ENCODE results near the gene INPP1.

INPP1 gene

DNA sequence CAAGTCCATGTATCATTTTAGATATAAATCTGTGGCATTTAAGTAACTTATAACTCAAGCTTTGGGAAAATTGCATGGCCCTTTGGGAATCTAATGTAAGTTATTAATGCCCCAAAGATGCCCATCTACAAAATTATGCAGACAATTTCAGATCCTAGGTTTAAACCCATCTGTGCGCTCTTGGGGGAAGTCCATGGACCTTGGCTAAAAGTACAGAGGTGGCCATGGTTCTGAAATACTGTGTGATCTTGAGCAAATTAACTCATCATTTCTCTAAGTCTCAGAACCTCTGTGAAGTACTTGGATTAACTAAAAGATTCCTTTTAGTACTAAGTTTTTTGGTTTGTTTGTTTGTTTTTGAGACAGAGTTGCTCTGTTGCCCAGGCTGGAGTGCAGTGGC is 19.5 kb downstream of the INPP1 start:
- no peak for DNase-seq (ENCODE audit: low read depth)

DNA sequence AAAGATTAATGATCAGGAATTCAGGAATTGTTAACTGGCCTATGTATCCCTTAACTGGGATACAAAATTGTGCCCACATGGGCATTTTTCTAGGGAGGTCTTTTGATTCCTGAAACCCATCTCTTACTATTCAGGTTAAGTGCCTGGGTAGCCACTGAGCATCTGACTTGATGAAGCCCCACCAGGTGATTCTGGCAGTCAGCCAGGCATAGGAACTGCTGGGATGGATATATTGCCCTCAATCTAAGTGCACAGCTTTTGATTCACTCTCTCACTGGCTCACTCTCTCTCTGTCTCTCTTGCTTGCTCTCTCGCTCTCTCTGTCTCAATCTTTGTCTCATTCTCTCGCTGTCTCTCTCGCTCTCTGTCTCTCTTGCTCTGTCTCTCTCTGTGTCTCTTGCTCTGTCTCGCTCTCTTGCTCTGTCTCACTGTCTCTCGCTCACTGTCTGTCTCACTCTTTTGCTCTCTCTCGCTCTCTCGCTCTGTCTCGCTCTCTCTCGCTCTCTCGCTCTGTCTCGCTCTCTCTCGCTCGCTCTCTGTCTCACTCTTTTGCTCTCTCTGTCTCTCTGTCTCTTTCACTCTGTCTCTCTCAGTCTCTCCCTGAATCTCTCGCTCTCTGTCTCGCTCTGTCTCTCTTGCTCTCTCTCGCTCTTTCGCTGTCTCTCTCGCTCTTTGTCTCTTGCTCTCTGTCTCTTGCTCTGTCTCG is 22.3 kb downstream of the INPP1 start:
- DNase-seq (ENCODE audit: low read depth): no peak

DNA sequence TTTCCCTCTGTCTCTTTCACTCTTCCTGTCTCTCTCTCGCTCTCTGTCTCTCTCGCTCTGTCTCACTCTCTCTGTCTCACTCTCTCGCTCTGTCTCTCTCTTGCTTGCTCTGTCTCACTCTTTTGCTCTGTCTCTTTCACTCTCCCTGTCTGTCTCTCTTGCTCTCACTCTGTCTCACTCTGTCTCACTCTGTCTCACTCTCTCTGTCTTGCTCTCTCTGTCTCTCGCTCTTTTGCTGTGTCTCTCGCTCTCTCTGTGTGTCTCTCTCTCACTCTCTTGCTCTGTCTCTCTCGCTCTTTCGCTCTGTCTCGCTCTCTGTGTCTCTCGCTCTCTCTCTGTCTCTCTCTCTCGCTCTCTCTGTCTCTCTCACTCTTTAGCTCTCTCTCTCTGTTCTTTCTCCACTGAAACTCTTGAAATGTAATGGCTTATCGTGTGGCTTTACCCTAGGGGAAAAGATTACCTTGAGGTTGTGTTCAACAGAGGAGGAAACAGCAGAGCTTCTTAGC is 22.9 kb downstream of the INPP1 start:
- DNase-seq (ENCODE audit: low read depth): no peak

DNA sequence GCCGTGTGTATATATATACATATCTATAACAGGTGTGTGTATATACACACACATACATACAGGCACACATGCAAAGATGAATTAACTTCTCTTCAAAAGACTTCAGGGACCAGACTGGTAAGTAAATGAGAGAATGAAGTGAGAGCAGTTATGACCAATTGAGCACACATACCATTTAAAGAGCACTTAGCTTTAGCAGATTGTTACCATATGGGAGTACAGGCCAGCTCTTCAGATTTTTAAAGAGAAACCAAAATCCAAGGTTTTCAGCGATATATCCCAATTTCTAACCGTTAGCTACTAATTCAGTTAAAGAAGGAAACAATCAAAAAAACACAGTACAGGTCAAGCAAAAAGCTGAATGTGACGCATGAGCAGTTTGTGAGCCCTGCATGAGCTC is 23.7 kb downstream of the INPP1 start:
- DNase-seq (ENCODE audit: low read depth): no peak

DNA sequence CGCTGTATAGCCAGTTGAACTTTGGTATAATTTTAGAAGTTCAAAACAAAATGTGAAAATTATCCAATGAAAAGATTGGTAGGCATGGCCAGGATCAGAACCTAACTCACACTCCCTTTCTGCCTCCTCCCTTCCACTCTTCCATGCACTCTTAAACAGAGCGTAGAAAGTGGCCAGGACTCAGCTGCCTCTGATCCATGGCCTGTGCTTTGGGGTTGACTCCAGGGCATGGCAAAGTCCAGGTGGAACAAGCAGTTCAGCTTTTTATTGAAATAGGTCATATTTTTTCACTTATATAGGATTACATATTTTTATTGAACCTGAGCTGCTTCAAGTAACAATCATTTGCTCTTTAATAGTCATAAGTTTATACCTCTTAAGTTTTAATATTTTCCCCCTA is 26.2 kb downstream of the INPP1 start:
- DNase-seq (ENCODE audit: low read depth): no peak

DNA sequence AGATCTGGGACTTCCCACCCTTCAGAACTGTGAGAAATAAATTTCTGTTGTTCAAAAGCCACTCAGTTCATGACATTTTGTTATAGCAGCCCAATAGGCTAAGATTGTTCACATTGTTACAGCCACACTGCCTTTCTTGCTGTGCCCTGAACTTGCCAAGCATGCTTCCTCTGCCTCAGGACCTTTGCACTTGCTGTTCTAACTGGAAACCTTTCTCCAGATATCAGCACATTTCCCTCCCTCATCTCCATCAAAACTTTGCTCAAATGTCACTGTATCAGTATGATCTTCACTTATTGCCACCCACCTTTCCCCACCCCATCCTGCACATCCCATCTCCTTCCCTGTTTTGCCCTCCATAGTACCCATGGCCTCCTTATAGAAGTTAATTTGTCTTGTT is 32.7 kb downstream of the INPP1 start:
- no peak for DNase-seq (ENCODE audit: low read depth)

DNA sequence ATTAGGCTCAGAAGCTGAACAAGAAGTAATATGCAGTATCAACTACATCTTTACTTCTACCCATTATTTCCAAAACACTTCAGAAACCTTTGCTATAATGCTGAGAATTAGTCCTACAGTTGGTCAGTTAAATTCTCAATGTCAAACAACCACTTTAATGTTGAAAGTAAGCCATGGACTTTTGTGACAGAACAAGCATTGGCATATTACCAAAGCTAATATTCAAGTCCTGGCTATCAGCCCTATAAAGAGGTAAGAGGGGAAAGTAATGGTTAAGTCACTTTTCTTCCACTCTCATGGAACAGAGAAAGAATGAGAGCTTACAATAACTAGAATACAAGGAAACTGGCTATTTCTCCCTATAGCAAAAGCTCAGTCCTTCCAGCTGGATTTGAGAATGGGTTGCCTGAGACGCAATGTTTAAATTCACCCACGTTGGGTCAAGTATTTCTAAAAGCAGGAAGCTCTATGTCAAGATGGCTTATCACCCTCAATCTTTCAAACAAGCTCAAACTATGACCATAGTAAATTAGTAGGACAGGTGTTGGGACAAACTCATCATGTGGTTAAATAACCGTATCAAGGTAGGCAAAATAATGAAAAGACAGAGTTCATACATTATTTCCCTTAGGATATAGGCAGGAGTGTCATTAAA is 33.3 kb downstream of the INPP1 start:
- DNase-seq (ENCODE audit: low read depth): no peak

DNA sequence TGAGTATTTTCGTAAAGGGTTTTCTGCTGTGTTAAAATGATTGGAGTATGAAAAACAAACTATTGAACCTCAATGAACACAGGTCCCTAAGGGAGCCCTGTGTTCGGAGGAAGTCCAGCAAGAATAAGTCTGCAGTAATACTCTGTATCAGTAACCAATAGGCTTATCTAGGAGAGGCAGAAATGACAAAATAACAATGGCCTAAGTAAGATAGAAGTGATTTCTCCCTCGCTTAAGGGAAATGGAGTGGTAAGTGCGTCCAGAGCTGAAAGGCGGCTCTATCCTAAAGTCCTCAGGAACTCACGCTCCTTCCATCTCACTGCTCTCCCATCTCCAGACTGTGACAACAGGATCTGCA is 35.5 kb downstream of the INPP1 start:
- DNase-seq (ENCODE audit: low read depth): no peak

DNA sequence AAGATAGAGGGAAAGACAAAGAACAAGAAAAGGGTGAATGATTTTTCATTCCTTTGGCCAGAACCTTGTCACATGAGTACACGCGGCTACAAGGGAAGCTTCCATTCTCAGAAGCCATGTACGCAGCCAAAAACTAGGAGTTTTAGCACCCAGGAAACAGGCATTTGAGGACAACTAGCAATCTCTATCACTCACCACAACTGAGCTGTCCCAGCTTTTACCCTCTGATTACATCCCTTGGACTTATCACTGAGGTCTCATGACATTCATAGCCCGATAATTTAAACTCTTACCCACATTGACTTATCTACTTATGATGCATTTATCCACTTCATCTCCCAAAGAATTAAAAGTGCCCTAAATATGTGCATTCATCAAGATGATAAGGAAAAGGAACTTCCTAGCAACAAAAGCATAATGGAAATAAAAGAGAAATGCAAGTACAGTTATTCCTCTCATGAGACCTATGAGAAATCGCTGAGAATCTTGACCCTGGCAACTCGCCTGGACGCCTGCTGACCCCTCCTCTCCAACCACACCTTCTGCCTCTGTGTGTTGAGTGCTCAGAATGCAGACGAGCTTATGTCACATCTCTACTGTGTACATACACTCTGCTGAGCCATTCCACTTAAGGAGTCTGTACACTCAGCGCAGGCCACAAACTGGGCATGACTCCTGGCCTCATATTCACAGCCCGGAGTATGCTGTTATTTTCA is 36.0 kb downstream of the INPP1 start:
- no peak for DNase-seq (ENCODE audit: low read depth)

DNA sequence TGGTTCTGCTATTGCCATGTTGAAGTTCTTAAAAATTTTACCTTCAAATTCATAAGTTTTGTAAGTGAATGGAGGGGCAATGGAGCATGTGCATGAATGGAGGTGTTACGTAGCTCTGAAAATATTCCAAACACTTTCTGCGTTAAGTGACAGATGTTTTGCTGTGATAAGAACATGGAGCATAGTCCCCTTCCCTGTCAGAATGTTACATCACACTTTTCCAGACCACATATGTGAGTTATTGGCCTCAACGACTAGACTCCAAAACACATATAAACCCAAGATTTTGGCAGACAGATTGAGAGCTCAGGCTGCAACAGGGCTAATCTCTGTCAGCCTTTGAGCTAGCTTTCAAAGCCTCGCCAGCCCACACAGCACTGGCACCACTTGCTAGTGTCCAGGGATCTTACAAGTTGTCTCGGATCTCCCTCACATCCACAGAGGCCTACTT is 37.6 kb downstream of the INPP1 start:
- DNase-seq (ENCODE audit: low read depth): no peak

DNA sequence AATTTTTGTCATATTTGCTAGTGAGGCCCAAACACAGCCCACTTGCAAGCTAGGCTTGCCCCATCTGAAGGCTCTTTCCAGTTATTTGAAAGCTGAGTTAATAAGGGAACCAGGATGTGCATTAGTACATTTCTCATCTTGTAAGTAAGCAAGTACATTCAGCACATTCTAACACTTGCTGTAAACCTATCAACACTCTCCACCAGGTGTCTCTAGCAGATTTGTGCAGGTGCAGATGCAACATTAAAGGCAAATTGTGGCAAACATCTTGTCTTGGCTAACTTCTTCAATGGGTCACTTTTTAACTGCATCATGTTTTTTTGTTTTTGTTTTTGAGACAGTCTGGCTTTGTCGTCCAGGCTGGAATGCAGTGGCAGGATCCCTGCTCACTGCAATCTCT is 39.5 kb downstream of the INPP1 start:
- no peak for DNase-seq (ENCODE audit: low read depth)

DNA sequence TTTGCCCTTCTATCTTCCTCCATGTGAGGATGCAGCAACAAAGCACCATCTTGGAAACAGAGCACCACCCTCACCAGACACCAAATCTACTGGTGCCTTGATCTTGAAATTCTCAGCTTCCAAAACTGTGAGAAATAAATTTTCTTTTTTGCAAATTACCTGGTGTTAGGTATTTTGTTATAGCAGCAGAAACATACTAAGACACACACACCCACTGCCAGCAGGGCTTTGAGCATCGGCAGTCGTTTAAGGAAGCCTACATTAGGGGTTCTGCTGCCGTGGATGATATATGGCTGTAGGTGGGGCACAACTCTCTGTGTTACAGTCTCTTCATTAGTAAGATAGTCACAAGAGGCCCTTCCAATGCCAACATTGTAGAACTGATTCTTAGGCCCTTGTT is 44.0 kb downstream of the INPP1 start:
- no peak for DNase-seq (ENCODE audit: low read depth)

DNA sequence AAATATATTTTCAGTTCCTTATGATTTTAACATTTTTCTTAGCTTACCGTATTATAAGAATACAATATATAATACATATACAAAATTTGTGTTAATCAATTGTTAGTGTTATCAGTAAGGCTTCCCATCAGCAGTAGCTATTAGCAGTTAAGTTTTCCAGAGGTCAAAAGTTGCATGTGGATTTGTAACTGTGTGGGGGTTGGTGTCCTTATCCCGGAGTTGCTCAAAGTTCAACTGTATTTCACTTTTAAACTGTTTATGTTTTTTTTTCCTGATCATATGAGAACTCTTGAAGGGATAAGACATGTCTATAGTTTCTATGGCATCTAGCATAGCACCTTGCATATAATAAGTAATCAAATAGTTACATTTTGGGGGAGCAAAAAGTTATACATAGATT is 52.9 kb downstream of the INPP1 start:
- DNase-seq (ENCODE audit: low read depth): no peak

DNA sequence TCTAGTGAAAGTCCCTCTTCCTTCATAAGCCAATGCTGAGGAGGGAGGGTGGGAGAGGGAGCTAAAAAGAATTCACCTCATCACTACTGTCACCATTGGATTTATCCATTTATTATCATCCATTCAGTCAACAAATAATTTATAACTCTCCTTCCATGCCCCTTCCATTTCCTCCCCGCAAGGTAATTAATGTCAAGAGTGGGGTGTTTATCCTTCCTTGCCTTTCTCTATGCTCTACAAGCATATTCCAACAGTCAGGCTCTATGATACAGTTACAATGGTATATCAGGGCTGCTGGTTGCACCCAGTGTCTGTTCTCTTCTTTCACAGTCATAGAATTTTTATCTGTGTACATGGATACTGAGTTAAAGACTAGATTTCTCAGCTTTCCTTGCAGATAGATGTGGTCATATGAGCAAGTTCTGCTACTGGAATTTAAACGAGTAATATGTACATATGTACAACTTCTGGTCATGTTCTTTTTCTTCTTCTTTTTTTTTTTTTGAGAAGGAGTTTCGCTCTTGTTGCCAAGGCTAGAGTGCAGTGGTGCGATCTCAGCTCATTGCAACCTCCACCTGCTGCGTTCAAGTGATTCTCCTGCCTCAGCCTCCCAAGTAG is 59.7 kb downstream of the INPP1 start:
- DNase-seq (ENCODE audit: low read depth): no peak

DNA sequence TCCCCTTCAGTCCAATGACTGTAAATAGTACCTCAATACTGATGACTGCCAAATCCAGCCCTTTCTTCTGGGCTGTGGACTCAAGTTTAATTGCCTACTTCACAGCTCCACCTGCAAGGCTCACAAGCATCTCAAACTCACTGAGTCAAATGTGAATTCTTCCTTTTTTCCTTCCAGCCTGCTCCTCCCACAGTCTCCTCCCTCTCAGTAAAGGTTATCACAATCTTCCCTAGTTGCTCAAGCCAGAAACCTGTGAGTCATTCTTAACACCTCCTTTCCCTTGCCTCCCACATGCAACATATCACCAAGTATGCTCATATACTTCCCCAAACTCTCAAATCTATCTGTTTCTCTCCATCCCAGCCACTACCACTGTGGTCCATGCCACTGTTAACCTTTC is 61.1 kb downstream of the INPP1 start:
- no peak for DNase-seq (ENCODE audit: low read depth)

DNA sequence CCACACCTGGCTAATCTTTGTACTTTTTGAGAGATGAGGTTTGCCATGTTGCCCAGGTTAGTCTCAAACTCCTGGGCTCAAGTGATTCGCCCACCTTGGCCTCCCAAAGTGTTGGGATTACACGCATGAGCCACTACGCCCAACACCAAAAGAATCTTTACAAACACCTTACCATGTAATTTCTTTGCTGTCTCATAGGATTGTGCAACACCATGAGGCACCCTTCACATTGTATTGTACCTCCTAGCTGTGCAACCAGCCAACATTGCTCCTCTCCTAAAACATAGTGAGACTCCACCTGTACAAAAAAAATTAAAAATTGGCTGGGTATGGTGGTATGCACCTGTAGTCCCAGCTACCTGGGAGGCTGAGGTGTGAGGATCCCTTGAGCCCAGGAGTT is 61.7 kb downstream of the INPP1 start:
- DNase-seq (ENCODE audit: low read depth): no peak

DNA sequence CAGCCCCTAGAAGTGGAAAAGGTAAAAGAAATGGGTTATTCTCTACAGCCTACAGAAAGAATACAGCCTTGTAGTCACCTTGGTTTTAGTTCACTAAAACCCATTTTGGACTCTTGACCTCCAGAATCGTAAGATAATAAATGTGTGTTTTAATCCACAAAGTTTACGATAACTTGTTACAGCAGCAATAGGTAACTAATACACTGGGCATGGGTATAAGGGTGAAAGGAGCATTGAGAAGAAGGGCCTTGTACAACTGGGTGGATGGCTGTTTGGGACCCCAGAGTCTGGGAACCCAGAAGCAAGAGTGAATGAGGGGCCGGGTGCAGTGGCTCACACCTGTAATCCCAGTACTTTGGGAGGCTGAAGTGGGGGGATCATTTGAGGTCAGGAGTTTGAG is 62.6 kb downstream of the INPP1 start:
- DNase-seq (ENCODE audit: low read depth): no peak

DNA sequence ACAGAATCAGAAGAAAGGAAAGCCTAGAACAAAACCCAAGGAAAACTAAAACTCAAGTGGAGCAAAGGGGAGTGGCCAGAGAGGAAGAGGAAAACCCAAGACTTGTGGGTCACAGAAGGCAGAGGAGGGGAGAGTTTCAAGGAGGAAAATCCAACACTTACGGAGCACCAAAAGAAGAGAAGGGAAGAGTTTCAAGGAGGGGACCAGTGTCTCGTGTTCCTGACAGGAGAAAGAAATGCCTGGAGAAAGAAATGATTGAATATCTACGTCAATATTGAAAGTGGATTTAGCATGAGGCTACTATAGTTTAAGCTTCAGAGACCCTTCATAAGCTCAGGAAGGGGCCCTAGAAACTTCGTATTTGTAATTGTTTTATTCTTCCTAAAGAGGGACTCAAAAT is 63.4 kb downstream of the INPP1 start:
- DNase-seq (ENCODE audit: low read depth): no peak

DNA sequence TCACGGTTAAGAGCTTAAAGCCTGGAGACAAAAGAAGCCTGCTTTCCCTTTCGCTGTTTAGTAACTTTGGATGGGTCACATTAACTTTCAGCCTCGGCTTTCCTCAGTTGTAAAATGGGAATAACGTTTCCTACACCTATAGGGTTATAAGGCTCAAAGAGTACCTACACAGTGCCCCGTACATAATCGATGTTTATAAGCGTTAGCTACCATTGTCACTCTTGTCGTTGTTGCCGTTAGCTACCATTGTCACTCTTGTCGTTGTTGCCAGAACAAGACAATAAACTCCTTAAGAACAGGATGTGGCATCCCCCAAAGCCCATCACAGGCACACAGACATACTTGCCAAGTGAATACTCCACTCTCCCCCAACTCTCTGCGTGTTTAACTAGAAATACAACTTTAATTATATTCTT is 63.9 kb downstream of the INPP1 start:
- peak; percentile 10 for DNase-seq (ENCODE audit: low read depth)

DNA sequence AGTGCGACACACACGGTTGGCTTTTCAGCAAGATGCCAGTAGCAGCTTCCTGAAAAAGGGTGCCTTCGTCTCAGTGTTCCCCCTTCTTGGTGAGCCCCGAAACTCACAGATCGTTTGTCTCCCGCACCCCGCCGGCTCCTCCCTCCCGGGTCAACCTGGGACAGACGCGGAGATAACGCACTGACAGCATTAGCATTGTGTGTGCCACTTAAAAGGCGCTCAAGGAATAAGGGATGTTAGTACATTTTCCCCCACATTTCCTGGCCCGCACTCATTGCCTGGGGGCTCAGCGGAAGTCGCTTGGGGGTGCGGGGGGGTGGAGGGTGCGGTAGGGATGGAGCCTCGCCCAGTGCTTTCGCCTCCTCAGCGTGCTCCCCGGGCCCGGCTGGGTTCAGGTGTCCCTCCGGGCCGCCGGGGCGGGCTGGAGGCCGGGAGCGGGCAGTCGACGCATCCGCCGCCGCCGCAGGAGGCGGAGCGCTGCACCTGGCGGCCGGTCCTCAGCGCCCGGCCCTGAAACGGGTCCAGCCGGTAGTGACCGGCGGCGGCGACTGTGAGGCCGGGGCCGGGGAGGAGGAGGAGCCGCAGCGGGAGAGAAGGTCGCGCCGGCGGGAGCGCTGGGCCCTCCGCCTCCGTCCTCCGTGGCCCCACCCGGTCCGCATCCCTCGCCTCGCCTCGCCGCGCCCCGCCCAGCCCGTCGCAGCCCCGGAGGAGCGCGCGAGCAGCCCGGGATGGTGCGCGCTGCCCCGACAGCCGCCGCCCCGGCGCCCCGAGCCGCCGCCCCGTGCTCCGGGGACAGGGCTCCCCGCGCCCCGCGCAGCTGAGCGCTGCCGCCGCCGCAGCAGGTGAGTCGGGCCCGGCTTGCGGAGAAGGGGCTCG is 64.5 kb downstream of the INPP1 start, which contains the start of gene MFSD6:
Gene MFSD6 (plus strand): TSS at position 694 of the 876 bp plus-strand sequence. CDS start 27,675 bp downstream, outside the sequence.
- DNase-seq (ENCODE audit: low read depth): peak; percentile 25

DNA sequence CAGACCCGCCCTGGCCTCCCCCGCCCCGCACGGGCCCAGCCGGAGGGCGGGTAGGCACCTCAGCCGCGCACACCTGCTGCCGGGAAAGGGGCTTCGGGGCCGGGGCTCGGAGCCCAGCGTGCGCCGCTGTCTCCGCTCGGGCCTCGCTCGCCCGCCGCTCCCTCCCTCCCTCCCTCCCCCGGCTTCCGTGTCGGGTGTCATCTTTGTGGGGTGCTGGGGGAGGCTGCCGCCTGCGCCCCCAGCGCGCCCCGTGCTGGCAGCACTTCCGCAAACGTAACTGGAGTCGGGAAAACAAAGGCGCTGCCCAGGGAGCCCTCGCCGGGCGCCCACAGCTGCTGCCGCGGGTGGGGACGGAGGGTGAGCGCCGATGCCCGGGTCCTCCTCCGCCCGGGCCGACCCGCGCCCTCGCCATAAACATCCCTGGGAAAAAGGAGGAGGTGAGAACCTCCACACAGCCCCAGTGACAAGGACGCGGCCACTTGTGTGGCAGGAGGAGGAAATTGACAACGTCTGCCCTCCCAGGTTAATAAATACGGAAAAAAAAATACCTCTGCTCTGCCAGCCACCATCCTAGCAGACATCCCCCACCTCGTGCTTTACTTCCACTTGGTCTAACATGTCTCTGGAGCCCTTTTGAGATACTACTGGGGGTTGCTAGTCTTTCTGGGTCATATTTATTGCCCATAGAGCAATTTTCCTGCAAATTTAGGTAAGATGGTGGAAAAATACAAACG is 65.3 kb downstream of the INPP1 start:
- DNase-seq (ENCODE audit: low read depth): peak; percentile 55
